Thyroid gland (tissue), 4 donors: Measurements from ENCODE around the gene PPP1R9A.

Experiments used
- CTCF ChIP-seq, 6 experiments: fragments of 200-600 bp in 3 of 6; fragments of 450-650 bp in 3 of 6; sonication (generic) in 3 of 6; IDR thresholded peaks; one replicate each; pipeline ENCODE4 v1.5.1; 2016 to 2019; ENCODE audit warnings: antibody characterized with exemption in 6 of 6, mild to moderate bottlenecking in 2 of 6, inconsistent platforms in 1 of 6, moderate library complexity in 1 of 6
- POLR2A ChIP-seq, 2 donors: fragments of 450-650 bp; IDR thresholded peaks; one replicate each; pipeline ENCODE4 v1.6.1; 2017; ENCODE audit warnings: antibody characterized with exemption in 2 of 2, mild to moderate bottlenecking in 2 of 2, moderate library complexity in 1 of 2

DNA sequence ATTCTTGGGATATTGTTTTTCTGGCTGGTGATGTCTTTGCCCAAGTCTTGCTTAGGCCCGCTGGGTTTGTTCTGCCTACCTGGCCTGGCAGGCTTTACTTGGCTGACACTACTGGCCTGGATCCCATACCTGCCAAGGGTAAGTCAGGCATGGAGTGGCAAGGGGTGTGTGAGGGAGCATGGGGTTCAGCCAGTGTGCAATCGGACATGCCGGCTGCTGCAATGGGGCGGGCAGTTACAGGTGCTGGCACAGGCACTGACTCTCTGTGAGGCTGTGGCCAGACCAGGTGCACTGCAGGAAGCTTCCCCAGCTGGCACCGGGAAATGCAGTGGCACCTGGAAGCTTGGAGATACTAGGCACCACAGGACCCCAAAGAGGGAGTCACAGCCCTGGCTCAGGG lies 248.6 kb downstream of the PPP1R9A start:
- TF ChIP-seq CTCF (IDR thresholded peaks at IDR 0.05), result no peak
- no peak for TF ChIP-seq POLR2A (IDR thresholded peaks at IDR 0.05)
